EH (cell line): ENCODE measurements around the gene EFCAB11.
A peak's percentile ranks its signal among the peaks of the same experiment; 100 is the strongest.

Experiments used
- DNase-seq: peaks from one replicate; pipeline ENCODE4 v3.0.0-alpha.2; 2015; ENCODE audit warnings: low read depth

EFCAB11 gene

DNA sequence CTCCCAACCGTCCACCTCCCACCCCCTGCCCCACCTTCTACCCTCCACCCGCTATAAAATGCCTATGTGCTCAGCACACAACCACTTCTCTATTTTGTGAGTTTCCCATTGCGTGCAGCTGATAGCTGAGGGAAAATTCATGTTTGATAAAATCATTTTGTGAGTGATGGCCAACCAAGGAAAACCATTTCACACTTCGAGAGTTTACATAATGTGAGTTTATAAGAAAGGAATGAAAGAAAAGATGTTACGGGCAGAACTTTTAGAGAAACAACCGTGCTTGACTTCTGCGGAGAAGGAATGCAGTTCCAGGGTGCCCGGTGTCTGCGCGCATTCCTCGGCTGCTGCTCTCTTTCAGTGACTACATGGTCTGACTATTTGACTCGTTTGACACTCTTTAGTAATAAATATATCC, 140.9 kb downstream of the EFCAB11 start:
- peak; percentile 99 for DNase-seq

- DNase-seq: no peak
Measured at GRCh38 chr14:89811954-89812575, 142.5 kb downstream of the EFCAB11 start.

DNA sequence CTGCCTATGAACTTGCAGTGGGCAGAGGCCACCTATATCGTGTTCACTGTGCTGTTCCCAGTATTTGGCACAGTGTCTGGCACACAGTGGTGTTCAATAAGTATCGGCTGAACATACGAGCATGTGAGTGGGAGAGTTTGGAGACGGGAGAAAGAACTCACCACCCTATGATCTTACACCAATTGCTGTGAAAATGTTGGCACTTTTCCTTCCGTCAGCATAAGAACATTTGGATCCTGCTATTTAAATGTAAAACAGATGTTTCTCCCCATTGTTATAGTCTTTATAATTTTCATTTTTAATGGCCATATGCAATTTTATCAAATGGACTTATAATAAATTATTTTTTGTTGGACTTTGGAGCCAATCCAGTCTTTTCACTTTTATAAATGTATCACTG, 144.4 kb downstream of the EFCAB11 start:
- DNase-seq: no peak

GRCh38 chr14:89807892-89808291, 146.6 kb downstream of the EFCAB11 start:
- DNase-seq: no peak

DNA sequence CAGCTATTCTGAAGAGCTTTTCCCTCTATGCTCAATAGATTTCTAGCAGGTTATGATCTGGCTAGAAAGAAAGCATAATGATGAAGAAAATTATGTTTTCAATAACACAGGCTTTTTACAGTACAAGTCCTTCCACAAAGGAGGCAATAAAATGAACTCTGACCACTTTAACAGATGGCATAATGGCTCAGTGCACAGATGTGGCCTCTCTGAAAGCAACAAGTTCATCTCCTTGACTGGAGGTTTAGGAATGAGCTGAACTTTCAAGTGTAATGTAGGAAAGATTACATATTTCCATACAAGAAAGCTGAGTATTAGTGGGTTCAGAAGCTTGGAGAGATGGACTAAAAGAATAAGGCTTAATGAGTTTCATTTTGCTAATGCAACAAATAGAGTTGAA, 147.4 kb downstream of the EFCAB11 start:
- no peak for DNase-seq

DNA sequence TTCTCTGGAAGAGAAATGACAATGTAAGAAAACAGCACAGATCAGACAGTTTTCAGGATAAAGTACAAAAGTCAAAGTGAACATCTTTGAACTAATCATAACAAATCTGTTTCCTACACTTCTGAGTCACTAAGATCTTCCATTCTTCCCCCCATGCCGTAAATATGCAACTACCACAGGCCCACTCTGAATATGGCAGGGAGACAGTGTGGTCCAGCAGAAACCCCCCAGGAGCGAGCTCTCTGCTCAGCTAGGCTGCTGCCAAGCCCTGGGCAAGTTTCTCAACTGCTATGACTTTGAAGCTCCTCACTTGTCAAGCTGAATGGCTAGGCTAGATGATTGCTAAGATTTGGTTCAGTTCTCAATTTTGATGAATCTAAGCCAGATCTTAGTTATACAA, 148.1 kb downstream of the EFCAB11 start:
- DNase-seq: no peak

GRCh38 chr14:89805501-89805900, 149.0 kb downstream of the EFCAB11 start:
- peak; percentile 65 for DNase-seq

GRCh38 chr14:89803542-89803941, 151.0 kb downstream of the EFCAB11 start:
- no peak for DNase-seq

DNA sequence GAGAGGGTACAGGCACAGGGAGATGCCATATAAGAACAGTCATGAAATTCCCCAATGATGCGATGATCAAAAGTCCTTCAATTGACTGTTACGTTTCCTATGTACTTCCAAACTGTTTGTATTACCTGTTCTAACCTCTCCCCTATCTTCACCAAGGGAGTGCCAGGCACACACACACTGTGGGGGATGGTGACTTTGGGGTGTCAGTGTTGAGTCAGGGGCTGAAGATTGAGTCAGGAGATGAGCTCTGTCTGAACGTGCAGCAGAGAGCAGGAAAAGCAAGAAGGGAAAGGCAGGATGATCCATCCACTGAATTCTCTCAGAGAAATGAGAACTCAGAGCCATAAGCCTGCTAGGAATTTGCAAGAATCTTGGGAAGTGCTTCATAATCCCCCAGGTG, 153.4 kb downstream of the EFCAB11 start:
- peak; percentile 40 for DNase-seq

- DNase-seq: no peak
Measured at GRCh38 chr14:89798212-89798773, 156.2 kb downstream of the EFCAB11 start.

DNA sequence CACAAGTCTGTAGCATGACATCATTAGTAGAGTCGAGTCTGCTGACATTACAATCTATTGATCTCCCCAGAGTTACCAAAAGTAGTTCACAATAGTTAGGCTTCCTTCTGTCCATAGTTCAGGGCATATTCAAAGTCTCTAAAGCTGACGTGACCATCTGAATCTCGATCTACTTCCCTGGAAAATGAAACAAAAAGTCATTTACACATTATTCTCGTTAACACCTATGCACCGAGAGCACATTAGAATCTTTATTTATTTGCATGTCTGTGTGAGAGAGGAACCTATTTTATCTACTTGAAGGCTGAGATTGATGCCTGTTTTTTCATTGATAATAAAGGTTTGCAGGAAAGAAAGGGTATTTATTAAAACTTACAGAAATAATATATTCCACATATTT, 157.4 kb downstream of the EFCAB11 start:
- DNase-seq: no peak

DNA sequence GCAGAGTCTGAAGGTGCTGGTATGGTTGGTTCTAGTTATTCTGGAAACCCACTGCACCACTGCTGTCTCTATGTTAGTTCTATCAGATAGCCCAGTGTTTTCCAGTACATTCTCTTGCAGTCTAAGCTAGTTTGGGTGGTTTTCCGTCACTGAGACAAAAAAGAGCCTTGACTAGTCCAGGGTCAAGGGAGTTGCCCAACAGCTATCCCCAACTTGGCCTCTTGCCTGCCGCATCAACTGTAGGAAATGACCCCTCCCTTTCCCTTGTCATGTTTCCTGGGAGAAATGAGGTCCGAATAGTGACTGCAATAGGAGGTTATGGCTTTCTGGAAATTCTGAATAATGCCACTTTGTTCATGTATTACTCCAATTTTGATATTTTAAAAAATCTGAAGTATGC, 160.4 kb downstream of the EFCAB11 start:
- DNase-seq: no peak

- DNase-seq: no peak
Measured at GRCh38 chr14:89793367-89793716, 161.2 kb downstream of the EFCAB11 start.

DNA sequence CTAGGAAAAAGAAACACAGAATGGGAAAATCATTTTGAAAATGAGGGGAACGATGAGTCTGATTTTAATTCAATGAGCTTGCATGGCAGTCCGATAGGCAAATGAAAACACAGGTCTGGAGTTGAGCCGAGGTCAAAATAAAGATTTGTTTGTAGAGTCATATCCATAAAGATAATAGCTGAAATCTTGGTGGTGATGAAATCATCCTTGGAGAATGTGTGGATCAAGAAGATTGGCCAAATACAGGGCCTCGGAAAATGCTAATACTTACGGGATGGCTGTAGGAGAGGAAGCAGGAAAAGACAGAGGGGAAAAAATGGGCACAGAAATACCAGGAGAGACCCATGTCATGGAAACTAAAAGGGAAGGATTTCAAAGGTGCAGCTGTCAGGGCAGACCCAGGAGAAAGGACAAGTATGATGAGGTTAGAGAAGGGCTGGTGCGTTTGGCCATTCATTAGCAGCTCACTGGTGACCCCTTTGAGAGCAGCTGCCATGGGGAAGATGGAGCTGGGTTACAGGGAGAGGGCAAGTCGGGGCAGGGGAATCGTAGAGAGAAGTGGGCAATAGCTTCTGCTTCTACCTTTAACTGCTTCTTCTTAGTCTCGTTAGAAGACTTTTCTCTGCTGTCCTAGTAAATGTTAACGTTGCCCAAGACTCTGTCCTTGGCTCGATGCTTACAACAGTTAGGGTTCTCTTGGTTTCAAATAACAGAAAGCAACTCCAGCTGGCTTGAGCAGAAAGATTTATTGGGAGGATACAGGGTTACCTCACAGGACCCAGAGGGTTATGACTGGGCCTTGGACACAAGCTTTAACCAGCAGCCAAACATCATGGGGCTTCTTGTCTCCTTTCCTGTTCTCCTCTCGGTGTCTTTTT, 161.8 kb downstream of the EFCAB11 start:
- DNase-seq: peak; percentile 61

DNA sequence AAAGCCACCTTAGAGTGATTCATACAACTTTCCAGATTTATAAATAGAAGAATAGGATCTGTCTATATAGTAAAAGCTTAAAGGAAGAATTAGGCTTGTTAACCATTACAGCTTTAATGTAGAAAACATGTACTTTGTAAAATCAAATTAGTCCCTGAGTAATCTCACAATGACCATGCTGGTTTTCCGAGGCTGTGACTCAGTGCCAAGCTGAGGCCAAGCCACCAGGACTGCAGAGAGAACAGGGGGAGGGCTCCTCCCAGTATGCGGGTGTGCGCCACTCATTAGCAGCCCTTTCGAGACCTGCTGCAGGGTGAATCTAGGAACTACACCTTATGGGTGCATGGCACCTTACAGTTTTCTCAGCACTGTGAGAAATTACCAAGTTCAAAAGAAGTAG, 167.0 kb downstream of the EFCAB11 start:
- DNase-seq: peak; percentile 75

DNA sequence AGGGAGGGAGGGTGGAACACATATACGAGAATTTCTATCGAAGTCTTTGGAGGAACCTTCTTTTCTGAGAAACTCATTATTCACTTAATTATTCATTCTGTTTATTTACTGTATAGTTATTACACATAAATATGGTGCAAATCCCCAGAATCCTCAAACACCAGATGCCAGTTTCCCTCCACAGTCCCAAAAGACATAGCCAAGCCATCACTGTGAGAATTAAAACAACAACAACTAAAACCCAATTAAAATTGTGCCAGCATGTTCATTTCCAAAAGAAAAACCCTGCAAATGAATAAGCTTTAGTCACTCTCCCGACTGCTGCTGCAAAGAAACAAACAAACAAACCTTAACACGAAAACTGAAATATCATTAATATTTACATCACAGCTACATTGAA, 173.5 kb downstream of the EFCAB11 start:
- no peak for DNase-seq

DNA sequence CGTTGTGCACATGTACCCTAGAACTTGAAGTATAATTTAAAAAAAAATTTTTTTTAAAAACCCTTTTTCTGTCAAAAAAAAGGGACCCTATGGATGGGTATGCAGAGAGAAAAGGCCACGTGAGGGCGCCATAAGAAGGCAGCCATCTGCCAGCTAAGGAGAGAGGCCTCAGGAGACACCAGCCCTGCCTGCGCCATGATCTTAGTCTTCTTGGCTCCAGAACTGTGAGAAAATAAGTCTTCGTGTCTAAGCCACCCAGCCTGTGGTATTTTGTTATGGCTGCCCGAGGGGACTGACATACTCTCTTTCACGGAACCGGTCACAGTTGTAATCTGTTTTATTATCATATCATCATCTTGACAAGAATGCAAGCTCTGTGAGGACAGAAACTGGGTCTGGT, 174.8 kb downstream of the EFCAB11 start:
- peak; percentile 9 for DNase-seq

- no peak for DNase-seq
Measured at GRCh38 chr14:89775946-89776345, 178.6 kb downstream of the EFCAB11 start.

GRCh38 chr14:89775151-89775550, 179.4 kb downstream of the EFCAB11 start:
- DNase-seq: no peak

DNA sequence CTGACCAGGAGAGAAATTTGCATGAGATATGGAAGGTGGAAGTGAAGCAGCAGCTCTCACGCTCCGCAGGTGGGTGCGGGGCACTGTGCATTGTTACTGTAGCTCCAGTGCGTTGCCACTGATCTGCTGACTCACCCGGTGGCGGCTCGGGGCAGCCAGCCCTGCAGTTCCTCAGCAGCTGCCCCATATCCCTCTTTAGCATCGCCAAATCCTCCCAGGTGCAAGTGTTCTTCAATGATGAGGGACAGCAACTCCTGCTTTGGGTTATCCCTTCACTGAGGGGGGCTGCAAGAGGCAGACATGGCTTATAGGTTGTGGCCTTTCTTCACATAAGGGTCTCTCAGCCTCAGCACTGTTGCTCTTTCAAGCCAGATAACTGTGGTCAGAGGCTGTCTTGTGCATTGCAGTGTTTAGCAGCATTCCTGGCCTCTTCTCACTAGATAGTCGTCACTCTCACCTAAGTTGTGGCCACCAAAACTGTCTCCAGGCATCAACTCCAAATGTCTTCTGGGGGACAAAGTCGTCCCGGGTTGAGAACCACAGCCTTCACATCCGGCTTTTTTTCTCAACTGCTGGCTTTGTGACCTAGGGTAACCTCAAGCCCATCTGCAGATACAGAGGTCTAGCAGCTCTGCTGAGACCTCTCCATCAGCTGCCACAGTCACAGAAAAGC, 180.8 kb downstream of the EFCAB11 start:
- DNase-seq: peak; percentile 64

DNA sequence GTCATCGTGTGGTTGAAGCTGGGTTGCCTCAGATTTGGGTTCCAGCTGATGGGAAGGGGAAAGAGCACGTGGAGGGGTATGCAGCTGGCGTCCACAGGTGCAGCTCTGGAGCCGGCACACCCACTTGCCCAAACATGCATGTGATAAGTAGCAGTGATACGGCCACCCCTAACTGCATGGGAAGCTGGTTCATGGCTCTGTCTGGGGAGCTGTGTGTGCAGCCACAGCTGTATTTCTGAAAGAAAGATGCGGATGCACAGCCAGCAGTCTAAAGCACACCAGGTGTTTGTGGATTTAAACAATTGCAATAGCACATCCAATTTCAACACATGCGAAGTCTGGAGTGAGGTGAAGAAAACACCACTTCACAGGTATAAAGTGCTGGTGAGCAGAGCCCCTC, 181.4 kb downstream of the EFCAB11 start:
- no peak for DNase-seq

- peak; percentile 21 for DNase-seq
Measured at GRCh38 chr14:89771251-89771650, 183.3 kb downstream of the EFCAB11 start.

GRCh38 chr14:89767861-89768268, 186.7 kb downstream of the EFCAB11 start:
- DNase-seq: peak; percentile 67
